Karpas-422 (cell line): ENCODE data around the gene SLC17A4. TPM values are rescaled to one million over a fixed set of nuclear protein-coding genes. Genes with fewer than 3 reads are reported as not detected.
A peak's percentile ranks its signal among the peaks of the same experiment; 100 is the strongest.

Experiments used
- DNase-seq: peaks from one replicate; pipeline ENCODE4 v3.0.0-alpha.2; 2015
- H2AFZ ChIP-seq: fragments of 200-600 bp; sonication (generic); 2 replicates; pipeline ENCODE4 v1.6.1; 2014; ENCODE audit warnings: antibody characterized with exemption, low read length, mixed read lengths
- H3K27ac ChIP-seq: fragments of 200-600 bp; sonication (generic); 2 replicates; pipeline ENCODE4 v1.5.1; 2014; ENCODE audit warnings: mild to moderate bottlenecking, low read length, moderate library complexity
- H3K27me3 ChIP-seq: fragments of 200-600 bp; sonication (generic); 2 replicates; pipeline ENCODE4 v1.6.1; 2014; ENCODE audit warnings: low read length, mixed read lengths
- H3K36me3 ChIP-seq: fragments of 200-600 bp; sonication (generic); 2 replicates; pipeline ENCODE4 v1.6.1; 2014; ENCODE audit warnings: low read length, mixed read lengths; ENCODE audit not compliant: insufficient read depth
- H3K4me1 ChIP-seq: fragments of 200-600 bp; sonication (generic); 2 replicates; pipeline ENCODE4 v1.6.1; 2014; ENCODE audit warnings: mild to moderate bottlenecking, low read length, mixed read lengths
- H3K4me2 ChIP-seq: fragments of 200-600 bp; sonication (generic); 2 replicates; pipeline ENCODE4 v1.6.1; 2014; ENCODE audit warnings: low read length, low read depth, mild to moderate bottlenecking; ENCODE audit not compliant: poor library complexity, severe bottlenecking
- H3K4me3 ChIP-seq: fragments of 200-600 bp; sonication (generic); 2 replicates; pipeline ENCODE4 v1.5.1; 2014; ENCODE audit warnings: mild to moderate bottlenecking, antibody characterized with exemption, low read length, mixed read lengths
- H3K79me2 ChIP-seq: fragments of 200-600 bp; sonication (generic); 2 replicates; pipeline ENCODE4 v1.6.1; 2014; ENCODE audit warnings: mild to moderate bottlenecking, low read length, mixed read lengths
- H3K9ac ChIP-seq: fragments of 200-600 bp; sonication (generic); 2 replicates; pipeline ENCODE4 v1.6.0; 2014; ENCODE audit warnings: low read length
- H3K9me2 ChIP-seq: fragments of 200-600 bp; sonication (generic), shearing (Covaris generic); replicated peaks from 2 replicates; pipeline ENCODE4 v1.6.0; 2014; ENCODE audit warnings: mild to moderate bottlenecking, low read length, moderate library complexity; ENCODE audit not compliant: insufficient read depth
- H3K9me3 ChIP-seq: fragments of 300-700, 200-600 bp; sonication (generic); 2 replicates; pipeline ENCODE4 v1.6.1; 2014; ENCODE audit warnings: low read length, mixed read lengths
- H4K20me1 ChIP-seq: fragments of 200-600 bp; sonication (generic); 2 replicates; pipeline ENCODE4 v1.6.1; 2014; ENCODE audit warnings: mild to moderate bottlenecking, antibody characterized with exemption, low read length, low read depth; ENCODE audit not compliant: insufficient read depth
- total RNA-seq: library from RNA; depleted of rRNA; stranded (reverse); fragments of >200 nt; shearing (Covaris generic); gene quantifications from 2 replicates; pipeline ENCODE4 v1.2.3, GENCODE V29; 2014; ENCODE audit warnings: low replicate concordance

SLC17A4 gene
- total RNA-seq, 1 experiment from 2014 or later, result not detected

- H3K9me2 ChIP-seq, result no peaks in the 10 kb centered on the region
- no peak overlapping the region for H3K4me2 ChIP-seq
- H3K36me3 ChIP-seq, result no peaks in the 10 kb centered on the region
- H4K20me1 ChIP-seq, result no peaks in the 10 kb centered on the region
- H3K27ac ChIP-seq, result no peak overlapping the region
- no peaks in the 10 kb centered on the region; the same call in 1 of the 2 replicates for H3K27me3 ChIP-seq
- H3K9me3 ChIP-seq, result no peaks in the 10 kb centered on the region
- H3K4me3 ChIP-seq, result no peak overlapping the region
- H3K4me1 ChIP-seq, result no peaks in the 10 kb centered on the region
- DNase-seq, result no peak
- no peak overlapping the region for H2AFZ ChIP-seq
- no peak overlapping the region for H3K9ac ChIP-seq
- no peaks in the 10 kb centered on the region for H3K79me2 ChIP-seq
Observed at GRCh38 chr6:25777856-25778649, 23.5 kb downstream of the SLC17A4 start.

- H3K36me3 ChIP-seq, result no peaks in the 10 kb centered on the region
- no peak overlapping the region for H3K4me2 ChIP-seq
- no peak overlapping the region for H3K9ac ChIP-seq
- no peak overlapping the region for H3K4me3 ChIP-seq
- DNase-seq, result no peak
- H3K9me2 ChIP-seq, result no peaks in the 10 kb centered on the region
- H3K9me3 ChIP-seq, result no peaks in the 10 kb centered on the region
- no peaks in the 10 kb centered on the region for H4K20me1 ChIP-seq
- H3K4me1 ChIP-seq, result no peaks in the 10 kb centered on the region
- H3K27ac ChIP-seq, result no peak overlapping the region
- no peak overlapping the region for H2AFZ ChIP-seq
- H3K79me2 ChIP-seq, result no peaks in the 10 kb centered on the region
- H3K27me3 ChIP-seq, result no peaks in the 10 kb centered on the region; the same call in 1 of the 2 replicates
Observed at GRCh38 chr6:25781134-25781533, 26.6 kb downstream of the SLC17A4 start.

- no peaks in the 10 kb centered on the region for H4K20me1 ChIP-seq
- H2AFZ ChIP-seq, result no peak overlapping the region
- H3K4me2 ChIP-seq, result no peak overlapping the region
- H3K4me1 ChIP-seq, result no peaks in the 10 kb centered on the region
- H3K9me3 ChIP-seq, result no peaks in the 10 kb centered on the region
- DNase-seq, result no peak
- no peak overlapping the region for H3K4me3 ChIP-seq
- no peaks in the 10 kb centered on the region for H3K9me2 ChIP-seq
- H3K79me2 ChIP-seq, result no peaks in the 10 kb centered on the region
- H3K9ac ChIP-seq, result no peak overlapping the region
- no peak overlapping the region for H3K27ac ChIP-seq
- no peaks in the 10 kb centered on the region for H3K36me3 ChIP-seq
- no peaks in the 10 kb centered on the region for H3K27me3 ChIP-seq
Observed at GRCh38 chr6:25787428-25787827, 32.9 kb downstream of the SLC17A4 start.

GRCh38 chr6:25788305-25788922 is 33.9 kb downstream of the SLC17A4 start:
- H3K79me2 ChIP-seq, result no peaks in the 10 kb centered on the region
- no peaks in the 10 kb centered on the region for H3K27me3 ChIP-seq
- no peak overlapping the region for H3K4me2 ChIP-seq
- no peak overlapping the region for H3K4me3 ChIP-seq
- no peak overlapping the region for H3K27ac ChIP-seq
- no peaks in the 10 kb centered on the region for H3K36me3 ChIP-seq
- no peak overlapping the region for H2AFZ ChIP-seq
- no peaks in the 10 kb centered on the region for H3K9me2 ChIP-seq
- H3K4me1 ChIP-seq, result no peaks in the 10 kb centered on the region
- no peaks in the 10 kb centered on the region for H3K9me3 ChIP-seq
- H4K20me1 ChIP-seq, result no peaks in the 10 kb centered on the region
- no peak overlapping the region for H3K9ac ChIP-seq
- DNase-seq, result peak; percentile 76

- no peaks in the 10 kb centered on the region for H3K9me3 ChIP-seq
- no peak overlapping the region for H3K4me3 ChIP-seq
- H2AFZ ChIP-seq, result no peak overlapping the region
- H3K4me1 ChIP-seq, result no peaks in the 10 kb centered on the region
- no peaks in the 10 kb centered on the region for H3K27me3 ChIP-seq
- no peak overlapping the region for H3K9ac ChIP-seq
- DNase-seq, result no peak
- H3K79me2 ChIP-seq, result no peaks in the 10 kb centered on the region
- no peaks in the 10 kb centered on the region for H3K9me2 ChIP-seq
- H4K20me1 ChIP-seq, result no peaks in the 10 kb centered on the region
- H3K4me2 ChIP-seq, result no peak overlapping the region
- no peak overlapping the region for H3K27ac ChIP-seq
- no peaks in the 10 kb centered on the region for H3K36me3 ChIP-seq
Observed at GRCh38 chr6:25789475-25789874, 34.9 kb downstream of the SLC17A4 start.

DNA sequence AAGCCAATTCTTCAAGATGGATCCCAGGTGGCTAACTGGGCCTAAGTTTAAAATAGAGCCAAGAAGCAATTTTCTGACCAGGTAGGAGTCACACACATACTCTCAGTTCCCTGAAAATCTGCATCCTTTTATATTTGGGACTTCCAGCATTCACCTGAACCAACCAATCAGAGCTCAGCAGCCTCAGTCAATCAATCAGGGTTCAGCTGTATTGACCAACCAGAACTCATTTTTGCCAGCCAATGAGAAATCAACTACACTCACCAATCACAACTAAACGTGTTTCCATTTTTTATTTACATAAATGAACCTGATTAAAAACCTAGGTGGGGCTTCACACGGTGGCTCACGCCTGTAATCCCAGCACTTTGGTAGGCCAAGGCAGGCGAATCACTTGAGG is 37.5 kb downstream of the SLC17A4 start:
- no peak overlapping the region for H2AFZ ChIP-seq
- DNase-seq, result no peak
- H3K27ac ChIP-seq, result no peak overlapping the region
- no peak overlapping the region for H3K9ac ChIP-seq
- no peak overlapping the region for H3K4me2 ChIP-seq
- no peaks in the 10 kb centered on the region for H3K27me3 ChIP-seq
- H3K4me3 ChIP-seq, result no peak overlapping the region
- H3K36me3 ChIP-seq, result no peaks in the 10 kb centered on the region
- no peaks in the 10 kb centered on the region for H3K4me1 ChIP-seq
- no peaks in the 10 kb centered on the region for H3K79me2 ChIP-seq
- no peaks in the 10 kb centered on the region for H3K9me3 ChIP-seq
- H4K20me1 ChIP-seq, result no peaks in the 10 kb centered on the region
- H3K9me2 ChIP-seq, result no peaks in the 10 kb centered on the region

GRCh38 chr6:25793970-25794369 is 39.4 kb downstream of the SLC17A4 start:
- H4K20me1 ChIP-seq, result no peaks in the 10 kb centered on the region
- H3K4me3 ChIP-seq, result no peak overlapping the region
- H2AFZ ChIP-seq, result no peak overlapping the region
- H3K79me2 ChIP-seq, result no peaks in the 10 kb centered on the region
- H3K27ac ChIP-seq, result no peak overlapping the region
- H3K4me1 ChIP-seq, result no peaks in the 10 kb centered on the region
- no peaks in the 10 kb centered on the region for H3K9me2 ChIP-seq
- H3K9ac ChIP-seq, result no peak overlapping the region
- no peak for DNase-seq
- no peaks in the 10 kb centered on the region for H3K9me3 ChIP-seq
- H3K27me3 ChIP-seq, result no peaks in the 10 kb centered on the region
- H3K4me2 ChIP-seq, result no peak overlapping the region
- H3K36me3 ChIP-seq, result no peaks in the 10 kb centered on the region

- H3K4me3 ChIP-seq, result no peak overlapping the region
- no peak overlapping the region for H3K9ac ChIP-seq
- H2AFZ ChIP-seq, result no peak overlapping the region
- no peak overlapping the region for H3K27ac ChIP-seq
- H3K9me2 ChIP-seq, result no peaks in the 10 kb centered on the region
- DNase-seq, result no peak
- H4K20me1 ChIP-seq, result no peaks in the 10 kb centered on the region
- H3K4me2 ChIP-seq, result no peak overlapping the region
- H3K4me1 ChIP-seq, result no peaks in the 10 kb centered on the region
- no peaks in the 10 kb centered on the region for H3K36me3 ChIP-seq
- H3K79me2 ChIP-seq, result no peaks in the 10 kb centered on the region
- no peaks in the 10 kb centered on the region for H3K27me3 ChIP-seq
- no peaks in the 10 kb centered on the region for H3K9me3 ChIP-seq
Observed at GRCh38 chr6:25794784-25795183, 40.2 kb downstream of the SLC17A4 start.
